Mucosa of descending colon (tissue), 3 donors: ENCODE results near the gene MRPL4. TPM values are rescaled to one million over a fixed set of nuclear protein-coding genes. Genes with fewer than 3 reads are reported as not detected.
"Not testable (repeated sequence)": the region's sequence is repeated elsewhere in the genome, so short reads cannot be mapped to it uniquely, and the experiment has no call there.

ENCODE experiments used
- ATAC-seq: fragments of 200-7000 bp; cut with Tn5 transposase; one replicate; pipeline ENCODE4 v1.9.1; 2020; ENCODE audit warnings: mild to moderate bottlenecking, moderate library complexity
- DNase-seq, 3 donors: peaks; one replicate each; pipeline ENCODE4 v3.0.0-alpha.2; 2020
- H3K36me3 ChIP-seq: fragments of 200-600 bp; one replicate; pipeline ENCODE4 v1.8.0; 2021; ENCODE audit warnings: low read depth, mild to moderate bottlenecking
- H3K4me1 ChIP-seq: fragments of 200-600 bp; one replicate; pipeline ENCODE4 v1.8.0; 2021; ENCODE audit warnings: low read depth, mild to moderate bottlenecking
- H3K4me3 ChIP-seq: fragments of 200-600 bp; one replicate; pipeline ENCODE4 v1.8.0; 2021; ENCODE audit warnings: mild to moderate bottlenecking
- H3K9me3 ChIP-seq: fragments of 200-600 bp; one replicate; pipeline ENCODE4 v1.8.0; 2021; ENCODE audit warnings: mild to moderate bottlenecking
- CTCF ChIP-seq: fragments of 200-600 bp; IDR thresholded peaks from one replicate; pipeline ENCODE4 v1.8.0; 2022; ENCODE audit warnings: antibody characterized with exemption, mild to moderate bottlenecking
- intact Hi-C, 2 donors: fragments of 100-400 bp; cut with DNase I in 1 of 2; cut with micrococcal nuclease in 1 of 2; formaldehyde crosslinking; loops; one replicate each; pipeline versions ENCODE4 v1.11.0 to v1.11.1; 2022; cut with DNase I, micrococcal nuclease
- total RNA-seq, 3 donors: library from RNA; stranded (reverse); fragmentation: NEBNext Ultra II Directional in 2 of 3; extraction: Animal tissue kit (Norgen Biotek cat#: 25700) in 2 of 3; gene quantifications; one replicate each; pipeline versions ENCODE4 v1.2.1 to v1.2.4, GENCODE V29; 2021 to 2023
- donor health status: DM: no; HTN: no; CAD: no; lungs with moderate emphysema.
- donor health status: DM: no; HTN: no; CAD: no.
- donor health status: DM: no; HTN: yes; CAD: no.

MRPL4 gene
- total RNA-seq, 3 donors from 2014 or later: 47.5 to 65.5 (median 49.6) TPM

GRCh38 chr19:10277795-10278589, 26.0 kb downstream of the MRPL4 start:
- ATAC-seq: no peak
- peaks cover 5% of the 10 kb centered on the region for H3K4me1 ChIP-seq
- intact Hi-C loops: no loop called here
- H3K4me3 ChIP-seq: no peak overlapping the region
- H3K36me3 ChIP-seq: no peaks in the 10 kb centered on the region
- no peak for TF ChIP-seq CTCF
- DNase-seq: no peak
- H3K9me3 ChIP-seq: no peaks in the 10 kb centered on the region

- intact Hi-C loops: no loop called here
- Histone ChIP-seq H3K9me3 (no peaks in the 10 kb centered on the region), H3K36me3 (no peaks in the 10 kb centered on the region), H3K4me3 (no peak overlapping the region), H3K4me1 (peaks cover 5% of the 10 kb centered on the region)
- TF ChIP-seq CTCF: no peak
- DNase-seq (no peak), ATAC-seq (no peak)
Measured at GRCh38 chr19:10278935-10279334, 26.9 kb downstream of the MRPL4 start.

- no peak for TF ChIP-seq CTCF
- Histone ChIP-seq H3K4me1 (peaks cover 4% of the 10 kb centered on the region), H3K4me3 (no peak overlapping the region), H3K36me3 (no peaks in the 10 kb centered on the region), H3K9me3 (no peaks in the 10 kb centered on the region)
- intact Hi-C loops: no loop called here
- ATAC-seq (no peak), DNase-seq (no peak)
Measured at GRCh38 chr19:10279737-10280442, 27.9 kb downstream of the MRPL4 start.

GRCh38 chr19:10282043-10282442, 30.0 kb downstream of the MRPL4 start:
- H3K36me3 ChIP-seq, H3K4me3 ChIP-seq, intact Hi-C loops, DNase-seq, H3K4me1 ChIP-seq, H3K9me3 ChIP-seq, ATAC-seq: not testable (repeated sequence)

- no peak for ATAC-seq
- Histone ChIP-seq H3K4me1 (peaks cover 9% of the 10 kb centered on the region), H3K9me3 (no peaks in the 10 kb centered on the region), H3K4me3 (no peak overlapping the region), H3K36me3 (no peaks in the 10 kb centered on the region)
- no peak for TF ChIP-seq CTCF
- intact Hi-C loops: no loop called here
- no peak for DNase-seq
Measured at GRCh38 chr19:10283301-10284064, 31.5 kb downstream of the MRPL4 start.
